Small intestine (tissue), 7 donors: Measurements from ENCODE around the gene CNOT11. TPM values are rescaled to one million over a fixed set of nuclear protein-coding genes. Genes with fewer than 3 reads are reported as not detected.
"Not testable (repeated sequence)": the region's sequence is repeated elsewhere in the genome, so short reads cannot be mapped to it uniquely, and the experiment has no call there.

ENCODE experiments used
- DNase-seq, 2 donors: peaks; one replicate each; pipeline versions ENCODE4 v3.0.0 to v3.0.0-alpha.2; 2013
- FAIRE-seq: peaks from 2 replicates; lab custom pipeline; 2012; peaks lifted over from hg19 to GRCh38; lab: Jason Lieb, UNC
- H3K27ac ChIP-seq, 3 donors: one replicate each; pipeline ENCODE4 v1.5.1; 2013; ENCODE audit warnings: low read length in 2 of 3, mild to moderate bottlenecking in 2 of 3, control low read depth in 1 of 3, inconsistent platforms in 1 of 3, low read depth in 1 of 3, moderate library complexity in 1 of 3
- H3K27me3 ChIP-seq, 3 donors: one replicate each; pipeline ENCODE4 v1.6.1; 2013; ENCODE audit warnings: low read length in 3 of 3, inconsistent platforms in 1 of 3; ENCODE audit not compliant: control insufficient read depth in 3 of 3, insufficient read depth in 3 of 3
- H3K36me3 ChIP-seq, 3 donors: one replicate each; pipeline ENCODE4 v1.6.1; 2013; ENCODE audit warnings: low read length in 3 of 3, inconsistent platforms in 1 of 3, low read depth in 1 of 3, mild to moderate bottlenecking in 1 of 3, moderate library complexity in 1 of 3; ENCODE audit not compliant: control insufficient read depth in 3 of 3, insufficient read depth in 2 of 3
- H3K4me1 ChIP-seq, 3 donors: one replicate each; pipeline ENCODE4 v1.6.1; 2013; ENCODE audit warnings: low read length in 2 of 3, inconsistent platforms in 1 of 3, low read depth in 1 of 3, mild to moderate bottlenecking in 1 of 3, moderate library complexity in 1 of 3; ENCODE audit not compliant: control insufficient read depth in 3 of 3, insufficient read depth in 2 of 3
- H3K4me3 ChIP-seq, 3 donors: one replicate each; pipeline ENCODE4 v1.5.1; 2013; ENCODE audit warnings: low read length in 3 of 3, control low read depth in 1 of 3, inconsistent platforms in 1 of 3, low read depth in 1 of 3, mild to moderate bottlenecking in 1 of 3, moderate library complexity in 1 of 3
- H3K9me3 ChIP-seq, 2 donors: one replicate each; pipeline ENCODE4 v1.6.1; 2013; ENCODE audit warnings: low read depth in 1 of 2, low read length in 1 of 2; ENCODE audit not compliant: control insufficient read depth in 2 of 2, insufficient read depth in 1 of 2
- WGBS, 3 donors: extraction: QIAGEN DNeasy Blood & Tissue Kit; methylation state at CpG; one replicate each; pipeline ENCODE4 v1.1.7; 2013; 5-methylcytosine and 5-hydroxymethylcytosine counted together
- polyA plus RNA-seq, 4 donors: library from polyadenylated mRNA; stranded (reverse) in 3 of 4; unstranded in 1 of 4; fragments of 200-250 nt in 3 of 4; fragments of 120-200 nt in 1 of 4; gene quantifications; one replicate each; pipeline versions ENCODE4 v1.2.1 to v1.2.3, GENCODE V29; 2013
- donor health status: healthy with polysubstance abuse.
- donor health status: control.
- donor health status: control.
- donor health status: Bipolar disorder and iron deficiency.
- donor health status: healthy.

Gene CNOT11
- polyA plus RNA-seq, 4 donors = 22.4 to 53.3 (median 27.8) TPM

DNA sequence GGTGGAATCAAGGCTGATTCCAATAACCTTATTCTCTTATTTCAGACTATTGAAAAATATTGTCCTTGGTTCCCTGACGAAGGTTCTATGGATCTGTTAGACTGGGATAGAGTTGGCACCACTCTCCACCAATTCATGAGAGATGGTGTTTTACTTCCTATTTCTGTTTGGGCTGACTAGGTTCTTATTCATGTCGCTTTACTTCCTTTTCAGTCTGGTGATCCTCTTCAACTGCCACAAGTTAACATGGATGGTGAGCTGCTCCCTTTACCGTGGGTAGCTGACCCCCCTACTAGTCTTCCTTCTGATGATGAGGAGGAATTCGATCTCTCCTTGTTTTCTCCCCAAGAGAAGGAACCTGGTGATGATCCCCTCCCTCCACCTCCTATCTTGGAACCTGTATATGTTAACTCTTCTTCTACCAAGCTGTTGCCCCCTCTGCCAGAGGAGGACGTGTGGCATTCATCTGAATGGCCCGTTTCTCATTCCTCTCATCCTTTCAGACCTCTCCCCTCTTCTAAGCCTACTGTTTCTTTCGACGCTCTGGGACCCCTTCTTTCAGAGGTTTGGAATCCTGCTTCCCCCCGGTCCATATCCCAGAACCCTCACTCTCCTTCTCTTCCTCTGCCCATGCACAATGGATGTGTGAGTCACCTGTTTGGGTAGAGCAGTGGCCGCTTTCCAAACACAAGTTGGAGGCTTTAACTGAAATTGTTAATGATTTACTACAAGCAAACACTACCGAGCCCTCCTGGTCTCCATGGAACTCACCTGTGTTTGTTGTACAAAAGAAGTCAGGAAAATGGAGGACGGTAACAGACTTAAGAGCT, 13.5 kb upstream of the CNOT11 start:
- no peaks in the 10 kb centered on the region for H3K27me3 ChIP-seq
- peaks cover 2 to 26% (median 4%) of the 10 kb centered on the region in 3 donors for H3K4me1 ChIP-seq
- H3K9me3 ChIP-seq = peaks cover 0 to 27% of the 10 kb centered on the region in 2 donors
- 23 to 57% (median 35%) methylated on average over 12 of the region's 12 CpGs for WGBS, 3 donors
- peak; percentile 86 to 92 for DNase-seq
- peak overlapping the region in 1 of 3 donors; percentile 38 for H3K4me3 ChIP-seq
- peak overlapping the region; percentile 68 to 97 (median 90) for H3K27ac ChIP-seq
- FAIRE-seq = no peak
- no peaks in the 10 kb centered on the region for H3K36me3 ChIP-seq

DNA sequence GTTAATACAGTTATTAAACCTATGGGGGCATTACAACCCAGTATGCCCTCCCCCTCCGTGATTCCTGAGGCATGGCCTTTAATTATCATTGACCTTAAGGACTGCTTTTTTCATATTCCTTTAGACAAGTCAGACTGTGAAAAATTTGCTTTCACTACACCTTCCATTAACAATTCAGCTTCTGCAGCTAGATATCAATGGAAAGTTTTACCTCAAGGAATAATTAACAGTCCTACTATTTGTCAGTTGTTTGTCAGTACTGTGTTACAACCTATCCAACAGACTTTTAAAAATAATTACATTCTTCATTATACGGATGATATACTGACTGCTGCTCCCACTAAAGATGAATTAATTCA, 12.9 kb upstream of the CNOT11 start:
- H3K4me3 ChIP-seq = peak overlapping the region in 1 of 3 donors; percentile 38
- H3K27me3 ChIP-seq, FAIRE-seq, DNase-seq, H3K36me3 ChIP-seq: not testable (repeated sequence)
- WGBS, 3 donors = 7 to 70% (median 41%) methylated on average over 2 of the region's 2 CpGs
- H3K9me3 ChIP-seq = peaks cover 0 to 22% of the 10 kb centered on the region in 2 donors
- H3K27ac ChIP-seq = peak overlapping the region; percentile 68 to 97 (median 90)
- H3K4me1 ChIP-seq = peaks cover under 1 to 22% (median 2%) of the 10 kb centered on the region in 3 donors

DNA sequence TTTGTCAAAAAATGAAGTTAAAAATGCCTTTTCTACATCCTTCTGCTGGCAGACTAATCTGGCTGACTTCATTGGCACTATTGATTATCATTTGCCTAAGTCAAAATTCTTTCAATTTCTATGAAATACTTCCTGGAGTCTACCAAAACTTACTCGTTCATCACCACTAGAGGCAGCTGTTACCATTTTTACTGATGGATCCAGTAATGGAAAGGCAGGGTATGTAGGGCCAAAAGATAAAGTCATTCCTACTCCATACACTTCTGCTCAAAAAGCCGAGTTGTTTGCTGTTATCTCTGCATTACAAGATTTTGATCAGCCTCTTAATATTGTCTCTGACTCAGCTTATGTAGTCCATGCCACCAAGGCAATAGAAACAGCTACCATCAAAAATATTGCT, 12.0 kb upstream of the CNOT11 start:
- not testable (repeated sequence) for FAIRE-seq, H3K27me3 ChIP-seq, H3K4me3 ChIP-seq, H3K36me3 ChIP-seq
- 2 to 18% (median 5%) methylated on average over 2 of the region's 2 CpGs for WGBS, 3 donors
- H3K9me3 ChIP-seq = peaks cover 0 to 13% of the 10 kb centered on the region in 2 donors
- peaks cover 0 to 24% (median 2%) of the 10 kb centered on the region in 3 donors for H3K4me1 ChIP-seq
- peak; percentile 50 to 64 for DNase-seq
- H3K27ac ChIP-seq = peak overlapping the region in 2 of 3 donors; percentile 20 to 97

DNA sequence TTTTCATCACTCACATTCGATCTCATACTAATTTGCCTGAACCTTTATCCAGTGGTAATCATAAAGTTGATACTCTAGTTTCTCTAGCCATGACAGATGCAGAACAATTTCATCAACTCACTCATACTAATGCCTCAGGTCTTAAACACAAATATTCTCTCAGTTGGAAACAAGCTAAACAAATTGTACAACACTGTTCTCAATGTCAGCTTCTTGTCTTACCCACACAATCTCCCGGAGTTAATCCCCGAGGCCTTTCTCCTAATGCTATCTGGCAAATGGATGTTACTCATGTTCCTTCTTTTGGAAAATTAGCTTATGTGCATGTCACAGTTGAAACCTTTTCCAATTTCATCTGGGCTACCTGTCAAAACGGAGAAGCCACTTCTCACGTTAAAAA, 11.5 kb upstream of the CNOT11 start:
- Histone ChIP-seq H3K27me3 (no peaks in the 10 kb centered on the region), H3K4me3 (no peak overlapping the region), H3K4me1 (peaks cover 0 to 29% (median 2%) of the 10 kb centered on the region in 3 donors), H3K36me3 (no peaks in the 10 kb centered on the region), H3K9me3 (peaks cover 0 to 8% of the 10 kb centered on the region in 2 donors), H3K27ac (no peak overlapping the region)
- FAIRE-seq = no peak
- 76 to 82% (median 78%) methylated on average over 5 of the region's 5 CpGs for WGBS, 3 donors
- DNase-seq = no peak

DNA sequence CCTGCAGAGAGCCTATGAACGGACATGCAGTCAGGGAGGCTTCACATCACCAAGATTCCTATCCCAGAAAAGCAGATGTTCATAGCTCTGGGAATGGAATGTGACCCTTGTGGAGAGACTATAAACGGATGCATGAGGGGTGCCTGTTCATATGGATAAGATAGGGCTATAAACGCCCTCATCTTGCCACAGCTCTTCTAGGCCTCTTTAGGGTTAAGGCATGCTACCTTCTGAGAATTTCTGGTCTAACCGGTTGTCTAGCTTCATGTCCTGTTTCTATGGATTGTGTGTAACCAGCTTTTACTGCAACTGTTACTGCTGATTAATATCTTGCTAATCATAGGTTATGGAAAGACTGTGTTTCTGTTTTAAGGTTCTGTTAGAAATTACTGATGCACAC, 8.3 kb upstream of the CNOT11 start:
- not testable (repeated sequence) for H3K27me3 ChIP-seq, H3K9me3 ChIP-seq, H3K27ac ChIP-seq, H3K36me3 ChIP-seq, FAIRE-seq, H3K4me3 ChIP-seq
- 37 to 67% (median 41%) methylated on average over 4 of the region's 4 CpGs for WGBS, 3 donors
- peaks cover 0 to 11% (median 0%) of the 10 kb centered on the region in 3 donors for H3K4me1 ChIP-seq
- DNase-seq = peak in 1 of 2 donors; percentile 26

DNA sequence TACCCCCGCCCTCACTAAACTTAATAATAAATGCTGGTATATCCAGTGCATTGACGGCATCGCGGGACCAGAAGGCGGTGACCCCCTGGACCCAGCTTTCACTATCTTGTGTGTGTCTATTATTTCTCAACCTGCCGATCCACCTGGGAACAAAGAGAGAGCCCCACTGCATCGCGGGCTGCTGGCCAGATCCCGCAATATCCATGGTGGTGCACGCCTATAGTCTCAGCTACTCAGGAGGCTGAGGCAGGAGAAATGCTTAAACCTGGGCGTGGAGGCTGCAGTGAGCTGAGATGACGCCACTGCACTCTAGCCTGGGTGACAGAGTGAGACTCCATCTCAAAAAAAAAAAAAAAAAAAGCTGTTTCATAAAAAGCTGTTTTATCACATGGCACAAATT, 7.8 kb upstream of the CNOT11 start:
- FAIRE-seq, H3K9me3 ChIP-seq: not testable (repeated sequence)
- WGBS, 3 donors = 55 to 82% (median 56%) methylated on average over 12 of the region's 12 CpGs

DNA sequence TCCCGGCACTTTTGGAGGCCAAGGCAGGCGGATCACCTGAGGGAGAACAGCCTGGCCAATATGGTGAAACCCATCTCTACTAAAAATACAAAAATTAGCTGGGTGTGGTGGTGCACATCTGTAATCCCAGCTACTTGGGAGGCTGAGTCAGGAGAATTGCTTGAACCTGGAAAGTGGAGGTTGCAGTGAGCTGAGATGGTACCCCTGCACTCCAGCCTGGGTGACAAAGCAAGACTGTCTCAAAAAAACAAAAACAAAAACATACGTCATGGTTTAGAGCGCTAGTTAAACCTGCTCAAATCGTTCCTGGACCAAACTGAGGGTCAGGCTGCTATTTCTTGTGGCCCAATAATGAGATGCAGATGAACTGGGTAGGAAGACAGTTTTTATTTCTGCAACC, 7.2 kb upstream of the CNOT11 start:
- not testable (repeated sequence) for H3K36me3 ChIP-seq, H3K4me3 ChIP-seq, H3K9me3 ChIP-seq, FAIRE-seq, H3K27me3 ChIP-seq, DNase-seq
- Histone ChIP-seq H3K27ac (peak overlapping the region in 1 of 3 donors; percentile 18), H3K4me1 (peaks cover 0 to 11% (median 0%) of the 10 kb centered on the region in 3 donors)
- 84 to 92% (median 89%) methylated on average over 5 of the region's 5 CpGs for WGBS, 3 donors

More for the DNA sequence above, 7.8 kb upstream of the CNOT11 start:
- Histone ChIP-seq H3K27ac (peak overlapping the region in 1 of 3 donors; percentile 33), H3K4me1 (peaks cover 0 to 11% (median 0%) of the 10 kb centered on the region in 3 donors)
- DNase-seq, H3K27me3 ChIP-seq, H3K36me3 ChIP-seq, H3K4me3 ChIP-seq: not testable (repeated sequence)

DNA sequence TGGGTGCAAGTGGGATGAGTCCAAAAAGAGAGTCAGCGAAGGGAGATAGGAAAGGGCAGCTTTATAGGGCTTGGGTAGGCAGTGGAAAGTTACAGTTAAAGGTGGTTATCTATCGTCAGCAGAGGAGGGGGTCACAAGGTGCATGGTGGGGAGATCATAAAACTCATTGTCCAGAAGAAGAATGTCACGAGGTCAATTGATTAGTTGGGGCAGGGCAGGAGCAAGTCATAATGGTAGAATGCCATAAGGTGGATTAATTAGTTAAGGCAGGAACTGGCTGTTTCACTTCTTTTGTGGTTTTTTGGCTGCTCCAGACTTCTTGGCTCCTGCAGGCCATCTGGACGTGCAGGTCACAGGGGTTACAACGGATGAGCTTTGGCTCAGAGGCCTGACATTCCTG, 3.9 kb upstream of the CNOT11 start:
- not testable (repeated sequence) for H3K27ac ChIP-seq, DNase-seq, H3K9me3 ChIP-seq, H3K27me3 ChIP-seq, H3K4me3 ChIP-seq, H3K36me3 ChIP-seq, FAIRE-seq
- peaks cover 0 to 15% (median 0%) of the 10 kb centered on the region in 3 donors for H3K4me1 ChIP-seq
- WGBS, 3 donors = 77 to 88% (median 84%) methylated on average over 5 of the region's 5 CpGs
